MG63 (cell line): ENCODE data around the gene SMIM35. TPM values are rescaled to one million over a fixed set of nuclear protein-coding genes. Genes with fewer than 3 reads are reported as not detected.

Source experiments
- DNase-seq: peaks from one replicate; pipeline ENCODE4 v3.0.0-alpha.2; 2020
- H3K27me3 ChIP-seq: fragments of 250-450 bp; sonication (Bioruptor Pico); 2 replicates; pipeline ENCODE4 v1.5.1; 2020; ENCODE audit warnings: mild to moderate bottlenecking, moderate library complexity
- H3K36me3 ChIP-seq: fragments of 250-450 bp; sonication (Bioruptor Pico); 2 replicates; pipeline ENCODE4 v1.5.1; 2020; ENCODE audit warnings: mild to moderate bottlenecking, moderate library complexity
- H3K4me3 ChIP-seq: fragments of 250-450 bp; sonication (Bioruptor Pico); 2 replicates; pipeline ENCODE4 v1.5.1; 2020; ENCODE audit warnings: mild to moderate bottlenecking, moderate library complexity
- H3K9me3 ChIP-seq: fragments of 250-450 bp; sonication (Bioruptor Pico); 2 replicates; pipeline ENCODE4 v1.5.1; 2020; ENCODE audit warnings: mild to moderate bottlenecking, moderate library complexity
- total RNA-seq: library from RNA; depleted of rRNA; stranded (reverse); fragments of >200 nt; shearing (Covaris generic); gene quantifications from 2 replicates; pipeline ENCODE4 v1.2.3, GENCODE V29; 2014; ENCODE audit warnings: low replicate concordance

SMIM35 gene
- total RNA-seq, 1 experiment from 2014 or later = not detected

DNA sequence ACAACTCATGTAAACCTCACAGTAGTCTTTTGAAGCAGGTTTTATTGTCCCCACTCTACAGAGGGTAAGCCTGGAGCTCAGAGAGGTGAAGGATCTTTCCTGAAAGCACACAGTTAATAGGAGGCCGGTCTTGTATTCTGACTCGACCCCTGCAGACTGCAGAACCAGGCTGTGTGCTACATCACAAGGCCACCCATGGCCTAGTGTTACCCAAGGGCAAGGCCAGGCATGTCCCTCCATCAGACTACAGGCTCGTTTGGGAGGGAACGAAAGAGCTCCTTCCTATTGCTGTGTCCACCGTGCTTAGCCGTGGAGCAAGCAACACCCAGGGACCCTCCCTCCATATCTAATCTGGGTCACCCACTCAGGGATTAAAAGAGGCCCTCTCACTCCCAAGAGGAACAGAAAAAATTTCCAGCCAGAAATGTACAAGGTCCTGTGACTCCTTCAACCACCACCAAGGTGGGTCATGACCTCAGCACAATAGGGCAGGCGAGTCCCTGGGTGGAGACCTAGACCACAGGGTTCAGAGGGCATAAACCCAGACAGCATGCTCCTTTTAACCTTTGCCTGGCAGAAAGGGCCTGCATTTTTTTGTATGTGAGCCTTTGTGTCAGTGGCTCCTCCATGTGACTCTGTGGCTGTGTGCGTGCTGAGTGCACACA is 6.3 kb upstream of the SMIM35 start:
- H3K36me3 ChIP-seq = no peaks in the 10 kb centered on the region
- no peak for DNase-seq
- no peaks in the 10 kb centered on the region for H3K9me3 ChIP-seq
- H3K4me3 ChIP-seq = no peak overlapping the region
- no peaks in the 10 kb centered on the region for H3K27me3 ChIP-seq

GRCh38 chr11:118091690-118092089 is 4.9 kb upstream of the SMIM35 start:
- H3K9me3 ChIP-seq = no peaks in the 10 kb centered on the region
- no peaks in the 10 kb centered on the region for H3K36me3 ChIP-seq
- no peak for DNase-seq
- H3K4me3 ChIP-seq = no peak overlapping the region
- no peaks in the 10 kb centered on the region for H3K27me3 ChIP-seq

GRCh38 chr11:118090545-118091162 is 3.9 kb upstream of the SMIM35 start:
- no peaks in the 10 kb centered on the region for H3K9me3 ChIP-seq
- H3K36me3 ChIP-seq = no peaks in the 10 kb centered on the region
- DNase-seq = no peak
- H3K4me3 ChIP-seq = no peak overlapping the region
- no peaks in the 10 kb centered on the region for H3K27me3 ChIP-seq

- no peaks in the 10 kb centered on the region for H3K9me3 ChIP-seq
- no peaks in the 10 kb centered on the region for H3K36me3 ChIP-seq
- peak; percentile 33 for DNase-seq
- no peaks in the 10 kb centered on the region for H3K27me3 ChIP-seq
- H3K4me3 ChIP-seq = no peak overlapping the region
These were observed 1.8 kb upstream of the SMIM35 start for GRCh38 chr11:118088531-118088930.

- H3K4me3 ChIP-seq = no peak overlapping the region
- no peaks in the 10 kb centered on the region for H3K9me3 ChIP-seq
- no peak for DNase-seq
- H3K36me3 ChIP-seq = no peaks in the 10 kb centered on the region
- H3K27me3 ChIP-seq = no peaks in the 10 kb centered on the region
These were observed 1.2 kb upstream of the SMIM35 start for GRCh38 chr11:118087931-118088330.

DNA sequence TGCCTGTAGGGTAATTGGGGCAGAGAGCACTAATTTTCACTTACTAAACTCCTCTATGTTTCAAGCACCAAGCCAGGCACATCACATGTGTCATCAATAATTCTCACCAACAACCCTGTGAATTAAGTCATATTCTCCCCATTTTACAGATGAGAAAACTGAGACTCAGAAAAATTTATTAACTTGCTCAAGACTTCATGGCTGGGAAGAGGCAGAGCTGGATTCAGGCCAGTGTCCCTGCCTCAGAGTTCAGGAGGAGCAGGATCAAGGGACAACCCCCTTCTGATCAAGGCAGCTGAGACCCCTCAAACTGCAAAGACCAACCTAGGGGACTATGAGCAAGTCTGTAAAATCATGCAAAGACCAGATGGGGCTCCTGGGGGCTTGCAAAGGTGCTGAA is 2.1 kb downstream of the SMIM35 start:
- Histone ChIP-seq H3K27me3 (no peaks in the 10 kb centered on the region), H3K9me3 (no peaks in the 10 kb centered on the region), H3K4me3 (no peak overlapping the region), H3K36me3 (no peaks in the 10 kb centered on the region)
- no peak for DNase-seq

GRCh38 chr11:118084247-118084646 is 2.5 kb downstream of the SMIM35 start:
- no peaks in the 10 kb centered on the region for H3K36me3 ChIP-seq
- peak; percentile 65 for DNase-seq
- no peaks in the 10 kb centered on the region for H3K9me3 ChIP-seq
- H3K27me3 ChIP-seq = no peaks in the 10 kb centered on the region
- no peak overlapping the region for H3K4me3 ChIP-seq

DNA sequence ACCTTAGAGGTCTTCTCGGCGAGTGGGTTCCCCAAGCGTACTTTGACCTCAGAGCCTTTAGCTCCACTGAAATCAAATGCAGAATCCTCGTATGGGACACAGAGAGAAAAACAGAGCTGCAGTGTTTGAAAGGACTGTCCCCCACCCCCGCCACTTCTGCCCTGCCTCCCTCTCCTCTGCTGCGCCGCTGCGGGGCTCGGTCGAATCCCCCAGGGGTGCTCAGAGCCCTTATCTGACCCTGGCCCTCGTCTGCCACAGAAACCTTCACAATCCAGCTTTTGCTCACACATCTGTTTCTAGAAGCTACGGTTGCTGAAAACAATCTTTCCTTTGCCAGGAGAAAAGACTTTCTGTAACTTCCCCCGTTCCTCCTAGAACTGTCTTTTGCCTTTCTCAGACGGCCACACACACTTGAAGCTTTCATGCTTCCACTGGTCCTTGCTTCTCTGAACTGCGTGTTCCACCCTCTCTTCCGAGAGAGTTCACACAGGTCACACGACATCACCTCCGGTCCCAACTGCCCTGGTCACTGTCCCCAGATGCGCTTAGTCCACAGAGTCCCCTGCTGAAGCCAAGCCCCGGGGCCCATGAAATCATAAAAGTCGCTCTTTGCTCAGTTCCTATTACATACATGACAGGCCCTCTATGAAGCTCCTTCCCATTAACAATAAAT is 3.7 kb downstream of the SMIM35 start:
- no peak overlapping the region for H3K4me3 ChIP-seq
- H3K9me3 ChIP-seq = no peaks in the 10 kb centered on the region
- no peak for DNase-seq
- H3K36me3 ChIP-seq = no peaks in the 10 kb centered on the region
- no peaks in the 10 kb centered on the region for H3K27me3 ChIP-seq

- no peaks in the 10 kb centered on the region for H3K9me3 ChIP-seq
- no peak overlapping the region for H3K4me3 ChIP-seq
- H3K27me3 ChIP-seq = no peaks in the 10 kb centered on the region
- no peaks in the 10 kb centered on the region for H3K36me3 ChIP-seq
- DNase-seq = no peak
These were observed 5.4 kb downstream of the SMIM35 start for GRCh38 chr11:118081241-118081958.

GRCh38 chr11:118080296-118080695 is 6.5 kb downstream of the SMIM35 start:
- H3K36me3 ChIP-seq = no peaks in the 10 kb centered on the region
- no peak for DNase-seq
- no peaks in the 10 kb centered on the region for H3K9me3 ChIP-seq
- H3K4me3 ChIP-seq = no peak overlapping the region
- H3K27me3 ChIP-seq = no peaks in the 10 kb centered on the region

- no peak for DNase-seq
- no peaks in the 10 kb centered on the region for H3K27me3 ChIP-seq
- H3K4me3 ChIP-seq = no peak overlapping the region
These were observed 7.3 kb downstream of the SMIM35 start for GRCh38 chr11:118079491-118079890.

DNA sequence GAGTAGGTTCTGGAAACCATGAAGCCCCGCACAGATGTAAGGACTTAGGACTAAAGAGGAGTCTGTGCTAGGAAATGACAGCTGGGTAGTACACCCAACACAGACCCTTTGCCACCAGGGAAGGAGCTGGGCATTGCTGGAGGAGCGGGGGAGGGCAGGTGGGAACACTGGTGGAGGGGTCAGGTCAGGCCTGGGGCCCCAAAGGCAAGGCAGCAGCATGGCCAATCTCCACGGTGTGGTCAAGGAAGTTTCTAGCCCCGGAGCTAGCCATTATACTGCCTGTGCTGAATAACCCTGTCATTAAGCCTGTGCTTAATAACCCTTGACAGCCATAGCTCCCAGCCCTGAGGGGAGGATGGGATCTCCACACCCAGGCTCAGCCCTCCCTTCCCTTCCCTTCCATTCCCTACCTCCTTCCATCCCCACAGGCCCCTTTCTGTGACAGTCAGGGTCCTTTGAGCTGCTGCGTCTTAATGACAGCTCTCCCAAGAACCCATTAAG is 7.8 kb downstream of the SMIM35 start:
- Histone ChIP-seq H3K4me3 (no peak overlapping the region), H3K36me3 (no peaks in the 10 kb centered on the region), H3K27me3 (no peaks in the 10 kb centered on the region), H3K9me3 (no peaks in the 10 kb centered on the region)
- DNase-seq = no peak

More at GRCh38 chr11:118079491-118079890, 7.3 kb downstream of the SMIM35 start:
- Histone ChIP-seq H3K36me3 (no peaks in the 10 kb centered on the region), H3K9me3 (no peaks in the 10 kb centered on the region)

GRCh38 chr11:118076754-118077281 is 9.9 kb downstream of the SMIM35 start, which contains the start of gene TMPRSS4:
TSS of gene TMPRSS4 (plus strand) at chr11:118077078. CDS start at chr11:118077303, 225 bp downstream.
- DNase-seq = no peak
- no peak within 1 kb of the TSS for H3K4me3 ChIP-seq
- no peaks in the 10 kb centered on the region for H3K9me3 ChIP-seq
- no peaks in the 10 kb centered on the region for H3K36me3 ChIP-seq
- H3K27me3 ChIP-seq = no peaks in the 10 kb centered on the region

- Histone ChIP-seq H3K36me3 (no peaks in the 10 kb centered on the region), H3K27me3 (no peaks in the 10 kb centered on the region), H3K9me3 (no peaks in the 10 kb centered on the region), H3K4me3 (no peak overlapping the region)
- peak; percentile 18 for DNase-seq
These were observed 12.0 kb downstream of the SMIM35 start for GRCh38 chr11:118074785-118075184.

GRCh38 chr11:118074091-118074685 is 12.6 kb downstream of the SMIM35 start:
- H3K36me3 ChIP-seq = no peaks in the 10 kb centered on the region
- no peaks in the 10 kb centered on the region for H3K9me3 ChIP-seq
- no peaks in the 10 kb centered on the region for H3K27me3 ChIP-seq
- DNase-seq = no peak
- no peak overlapping the region for H3K4me3 ChIP-seq

- H3K9me3 ChIP-seq = no peaks in the 10 kb centered on the region
- no peaks in the 10 kb centered on the region for H3K27me3 ChIP-seq
- DNase-seq = no peak
- H3K4me3 ChIP-seq = no peak overlapping the region
- no peaks in the 10 kb centered on the region for H3K36me3 ChIP-seq
These were observed 13.2 kb downstream of the SMIM35 start for GRCh38 chr11:118073554-118073953.
